Measurements from ENCODE around the gene BPIFB6.
"Not testable (repeated sequence)": the region's sequence is repeated elsewhere in the genome, so short reads cannot be mapped to it uniquely, and the experiment has no call there.

DNA sequence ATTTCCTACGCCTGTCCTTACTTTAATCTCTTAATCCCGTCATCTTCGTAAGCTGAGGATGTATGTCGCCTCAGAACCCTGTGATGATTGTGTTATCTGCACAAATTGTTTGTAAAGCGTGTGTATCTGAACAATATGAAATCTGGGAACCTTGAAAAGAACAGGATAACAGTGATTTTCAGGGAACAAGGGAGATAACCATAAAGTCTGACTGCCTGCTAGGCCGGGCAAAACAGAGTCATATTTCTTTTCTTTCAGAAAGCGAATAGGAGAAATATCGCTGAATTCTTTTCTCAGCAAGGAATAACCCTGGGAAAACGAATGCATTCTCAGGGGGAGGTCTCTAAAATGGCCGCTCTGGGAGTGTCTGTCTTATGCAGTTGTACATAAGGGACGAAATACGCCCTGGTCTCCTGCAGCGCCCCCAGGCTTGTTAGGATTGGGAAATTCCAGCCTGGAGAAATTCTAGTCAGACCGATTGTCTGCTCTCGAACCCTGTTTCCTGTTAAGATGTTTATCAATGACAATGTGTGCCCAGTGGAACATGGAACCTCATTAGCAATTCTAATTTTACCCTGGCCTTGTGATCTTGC is 13.8 kb downstream of the BPIFB6 start:
- TF ChIP-seq, protein P1, sequence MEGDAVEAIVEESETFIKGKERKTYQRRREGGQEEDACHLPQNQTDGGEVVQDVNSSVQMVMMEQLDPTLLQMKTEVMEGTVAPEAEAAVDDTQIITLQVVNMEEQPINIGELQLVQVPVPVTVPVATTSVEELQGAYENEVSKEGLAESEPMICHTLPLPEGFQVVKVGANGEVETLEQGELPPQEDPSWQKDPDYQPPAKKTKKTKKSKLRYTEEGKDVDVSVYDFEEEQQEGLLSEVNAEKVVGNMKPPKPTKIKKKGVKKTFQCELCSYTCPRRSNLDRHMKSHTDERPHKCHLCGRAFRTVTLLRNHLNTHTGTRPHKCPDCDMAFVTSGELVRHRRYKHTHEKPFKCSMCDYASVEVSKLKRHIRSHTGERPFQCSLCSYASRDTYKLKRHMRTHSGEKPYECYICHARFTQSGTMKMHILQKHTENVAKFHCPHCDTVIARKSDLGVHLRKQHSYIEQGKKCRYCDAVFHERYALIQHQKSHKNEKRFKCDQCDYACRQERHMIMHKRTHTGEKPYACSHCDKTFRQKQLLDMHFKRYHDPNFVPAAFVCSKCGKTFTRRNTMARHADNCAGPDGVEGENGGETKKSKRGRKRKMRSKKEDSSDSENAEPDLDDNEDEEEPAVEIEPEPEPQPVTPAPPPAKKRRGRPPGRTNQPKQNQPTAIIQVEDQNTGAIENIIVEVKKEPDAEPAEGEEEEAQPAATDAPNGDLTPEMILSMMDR (optimal IDR thresholded peaks at IDR 0.05 in 1 of 3, IDR thresholded peaks at IDR 0.05 in 1 of 3, conservative IDR thresholded peaks at IDR 0.05 in 1 of 3; ENCODE audit: extremely low read depth in 1 of 3, insufficient read depth in 2 of 3, low read length in 3 of 3), result not testable (repeated sequence)
- not testable (repeated sequence) for TF ChIP-seq EZH2 (IDR thresholded peaks at IDR 0.05; ENCODE audit: low read length)

Measured in keratinocyte (primary cell).